ENCODE data around the gene MINK1. TPM values are rescaled to one million over a fixed set of nuclear protein-coding genes. Genes with fewer than 3 reads are reported as not detected.

The MINK1 gene
- total and polyA plus RNA-seq, 2 of the 13 experiments (the other 11 are each of a cell fraction or from before 2014, with no cell fraction given): 17.2 to 63.9 TPM

DNA sequence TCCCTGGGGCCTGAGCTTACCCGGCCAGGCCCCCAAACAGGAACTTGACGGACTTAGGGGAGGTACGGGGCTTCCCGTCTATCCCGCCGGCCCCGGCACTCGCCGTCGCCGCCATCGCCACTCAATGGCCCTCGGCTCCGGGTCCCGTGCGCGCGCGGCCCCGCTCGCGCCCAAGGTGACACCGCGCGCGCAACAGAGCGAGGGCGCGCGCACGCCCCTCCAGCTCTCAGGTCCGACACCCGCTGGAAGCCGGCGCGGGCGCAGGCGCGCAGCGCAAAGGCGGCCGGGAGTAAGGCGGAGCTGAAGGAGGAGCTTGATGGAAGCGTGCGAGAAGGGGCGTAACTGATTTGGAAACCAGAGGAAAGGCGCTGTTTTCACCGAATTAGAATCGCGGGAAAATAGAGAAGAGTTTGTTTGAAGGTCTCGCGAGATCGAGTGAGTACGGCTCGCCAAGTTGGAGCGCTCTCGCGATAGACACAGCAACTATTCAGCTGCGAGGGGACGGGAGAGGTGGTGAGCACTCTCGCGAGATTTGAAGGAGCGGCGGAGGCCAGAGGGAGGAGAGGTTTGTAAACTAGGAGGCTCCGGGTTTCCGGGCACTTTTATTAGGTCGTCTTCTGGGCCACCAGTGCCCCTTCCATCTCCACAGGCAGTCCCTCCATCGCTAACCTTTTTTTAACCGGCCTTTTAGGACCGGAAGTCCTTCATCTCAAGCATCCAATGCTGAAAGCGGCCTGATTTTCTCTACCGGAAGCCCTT, 106.8 kb downstream of the MINK1 start, which contains the start of the genes RNF167 and SLC25A11 (continued):
- TF ChIP-seq PRDM4 (CRISPR knock-in tag; IDR thresholded peaks at IDR 0.05; ENCODE audit: borderline replicate concordance): no peak
- no peak for TF ChIP-seq GTF3A (CRISPR knock-in tag; conservative IDR thresholded peaks at IDR 0.05)
- TF ChIP-seq MEIS2 (CRISPR knock-in tag; IDR thresholded peaks at IDR 0.05): no peak
- peak; percentile 59 for TF ChIP-seq NFYC (CRISPR knock-in tag; IDR thresholded peaks at IDR 0.05)
- TF ChIP-seq ATF1 (CRISPR knock-in tag; IDR thresholded peaks at IDR 0.05): no peak
- TF ChIP-seq, protein P1, sequence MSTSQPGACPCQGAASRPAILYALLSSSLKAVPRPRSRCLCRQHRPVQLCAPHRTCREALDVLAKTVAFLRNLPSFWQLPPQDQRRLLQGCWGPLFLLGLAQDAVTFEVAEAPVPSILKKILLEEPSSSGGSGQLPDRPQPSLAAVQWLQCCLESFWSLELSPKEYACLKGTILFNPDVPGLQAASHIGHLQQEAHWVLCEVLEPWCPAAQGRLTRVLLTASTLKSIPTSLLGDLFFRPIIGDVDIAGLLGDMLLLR (CRISPR knock-in tag; IDR thresholded peaks at IDR 0.05): 0 out of 2 replicates have a peak, but pooled peaks have one; percentile 27
- TF ChIP-seq TEAD2 (CRISPR knock-in tag; IDR thresholded peaks at IDR 0.05): no peak
- no peak for TF ChIP-seq RFX3 (CRISPR knock-in tag; IDR thresholded peaks at IDR 0.05)
- no peak for TF ChIP-seq ATF7-NPFF (CRISPR knock-in tag; IDR thresholded peaks at IDR 0.05; ENCODE audit: low read depth)
- TF ChIP-seq ZNF17 (CRISPR knock-in tag; IDR thresholded peaks at IDR 0.05): no peak
- TF ChIP-seq FOXK2 (IDR thresholded peaks at IDR 0.05): peak; percentile 66; the same call in 1 of the 2 replicates
- no peak; the same call in 1 of the 2 replicates for TF ChIP-seq NFKB2 (CRISPR knock-in tag; IDR thresholded peaks at IDR 0.05; ENCODE audit: borderline replicate concordance)
- TF ChIP-seq ZNF260 (CRISPR knock-in tag; IDR thresholded peaks at IDR 0.05; ENCODE audit: borderline replicate concordance, low read depth): no peak
- no peak for TF ChIP-seq ELF4 (CRISPR knock-in tag; IDR thresholded peaks at IDR 0.05; ENCODE audit: borderline replicate concordance)
- TF ChIP-seq PCBP1 (IDR thresholded peaks at IDR 0.05; ENCODE audit: borderline replicate concordance, low read depth, low read length): no peak
- no peak for TF ChIP-seq ZNF674 (CRISPR knock-in tag; IDR thresholded peaks at IDR 0.05; ENCODE audit: low read depth)
- TF ChIP-seq ELF1 (CRISPR knock-in tag; IDR thresholded peaks at IDR 0.05): no peak; the same call in none of the 2 replicates
- no peak for TF ChIP-seq JDP2 (CRISPR knock-in tag; IDR thresholded peaks at IDR 0.05; ENCODE audit: borderline replicate concordance)
- no peak for TF ChIP-seq SRF (IDR thresholded peaks at IDR 0.05; ENCODE audit: low read depth, low read length)
- TF ChIP-seq GFI1 (CRISPR knock-in tag; IDR thresholded peaks at IDR 0.05; ENCODE audit: borderline replicate concordance): no peak
- TF ChIP-seq HNRNPLL (IDR thresholded peaks at IDR 0.05; ENCODE audit: low read depth, low read length, poor library complexity, severe bottlenecking): peak; percentile 86
- TF ChIP-seq, protein P2, sequence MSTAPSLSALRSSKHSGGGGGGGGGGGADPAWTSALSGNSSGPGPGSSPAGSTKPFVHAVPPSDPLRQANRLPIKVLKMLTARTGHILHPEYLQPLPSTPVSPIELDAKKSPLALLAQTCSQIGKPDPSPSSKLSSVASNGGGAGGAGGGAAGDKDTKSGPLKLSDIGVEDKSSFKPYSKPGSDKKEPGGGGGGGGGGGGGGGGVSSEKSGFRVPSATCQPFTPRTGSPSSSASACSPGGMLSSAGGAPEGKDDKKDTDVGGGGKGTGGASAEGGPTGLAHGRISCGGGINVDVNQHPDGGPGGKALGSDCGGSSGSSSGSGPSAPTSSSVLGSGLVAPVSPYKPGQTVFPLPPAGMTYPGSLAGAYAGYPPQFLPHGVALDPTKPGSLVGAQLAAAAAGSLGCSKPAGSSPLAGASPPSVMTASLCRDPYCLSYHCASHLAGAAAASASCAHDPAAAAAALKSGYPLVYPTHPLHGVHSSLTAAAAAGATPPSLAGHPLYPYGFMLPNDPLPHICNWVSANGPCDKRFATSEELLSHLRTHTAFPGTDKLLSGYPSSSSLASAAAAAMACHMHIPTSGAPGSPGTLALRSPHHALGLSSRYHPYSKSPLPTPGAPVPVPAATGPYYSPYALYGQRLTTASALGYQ (CRISPR knock-in tag; IDR thresholded peaks at IDR 0.05): no peak
- TF ChIP-seq KDM3A (CRISPR knock-in tag; IDR thresholded peaks at IDR 0.05; ENCODE audit: low read depth): no peak
- TF ChIP-seq NFE2 (CRISPR knock-in tag; IDR thresholded peaks at IDR 0.05): no peak
- TF ChIP-seq CBX1 (IDR thresholded peaks at IDR 0.05; ENCODE audit: low read depth): no peak
- TF ChIP-seq, protein P3, sequence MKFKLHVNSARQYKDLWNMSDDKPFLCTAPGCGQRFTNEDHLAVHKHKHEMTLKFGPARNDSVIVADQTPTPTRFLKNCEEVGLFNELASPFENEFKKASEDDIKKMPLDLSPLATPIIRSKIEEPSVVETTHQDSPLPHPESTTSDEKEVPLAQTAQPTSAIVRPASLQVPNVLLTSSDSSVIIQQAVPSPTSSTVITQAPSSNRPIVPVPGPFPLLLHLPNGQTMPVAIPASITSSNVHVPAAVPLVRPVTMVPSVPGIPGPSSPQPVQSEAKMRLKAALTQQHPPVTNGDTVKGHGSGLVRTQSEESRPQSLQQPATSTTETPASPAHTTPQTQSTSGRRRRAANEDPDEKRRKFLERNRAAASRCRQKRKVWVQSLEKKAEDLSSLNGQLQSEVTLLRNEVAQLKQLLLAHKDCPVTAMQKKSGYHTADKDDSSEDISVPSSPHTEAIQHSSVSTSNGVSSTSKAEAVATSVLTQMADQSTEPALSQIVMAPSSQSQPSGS (CRISPR knock-in tag; IDR thresholded peaks at IDR 0.05): no peak
